NB4 (cell line): ENCODE data around the gene CDK5RAP3.

Experiments used
- DNase-seq: peaks from one replicate; pipeline ENCODE4 v3.0.0; 2010; ENCODE audit warnings: low read depth
- H3K4me3 ChIP-seq: one replicate; pipeline ENCODE4 v1.5.1; 2011; ENCODE audit warnings: mild to moderate bottlenecking, low read depth, low read length, moderate library complexity
- MYC ChIP-seq: IDR thresholded peaks from 2 replicates; pipeline ENCODE4 v1.6.1; 2011; ENCODE audit warnings: low read depth, low read length
- POLR2A ChIP-seq: IDR thresholded peaks from 2 replicates; pipeline ENCODE4 v1.6.1; 2011; ENCODE audit warnings: mild to moderate bottlenecking; ENCODE audit not compliant: insufficient read length; ENCODE audit errors: extremely low read depth
- TF ChIP-seq, protein P1 (sequence below): IDR thresholded peaks from 2 replicates; pipeline ENCODE4 v1.6.1; 2011; ENCODE audit warnings: low read depth, low read length
- TF ChIP-seq, protein P2 (sequence below): IDR thresholded peaks from one replicate; pipeline ENCODE4 v1.5.1; 2012; ENCODE audit warnings: low read depth, low read length

CDK5RAP3 gene

DNA sequence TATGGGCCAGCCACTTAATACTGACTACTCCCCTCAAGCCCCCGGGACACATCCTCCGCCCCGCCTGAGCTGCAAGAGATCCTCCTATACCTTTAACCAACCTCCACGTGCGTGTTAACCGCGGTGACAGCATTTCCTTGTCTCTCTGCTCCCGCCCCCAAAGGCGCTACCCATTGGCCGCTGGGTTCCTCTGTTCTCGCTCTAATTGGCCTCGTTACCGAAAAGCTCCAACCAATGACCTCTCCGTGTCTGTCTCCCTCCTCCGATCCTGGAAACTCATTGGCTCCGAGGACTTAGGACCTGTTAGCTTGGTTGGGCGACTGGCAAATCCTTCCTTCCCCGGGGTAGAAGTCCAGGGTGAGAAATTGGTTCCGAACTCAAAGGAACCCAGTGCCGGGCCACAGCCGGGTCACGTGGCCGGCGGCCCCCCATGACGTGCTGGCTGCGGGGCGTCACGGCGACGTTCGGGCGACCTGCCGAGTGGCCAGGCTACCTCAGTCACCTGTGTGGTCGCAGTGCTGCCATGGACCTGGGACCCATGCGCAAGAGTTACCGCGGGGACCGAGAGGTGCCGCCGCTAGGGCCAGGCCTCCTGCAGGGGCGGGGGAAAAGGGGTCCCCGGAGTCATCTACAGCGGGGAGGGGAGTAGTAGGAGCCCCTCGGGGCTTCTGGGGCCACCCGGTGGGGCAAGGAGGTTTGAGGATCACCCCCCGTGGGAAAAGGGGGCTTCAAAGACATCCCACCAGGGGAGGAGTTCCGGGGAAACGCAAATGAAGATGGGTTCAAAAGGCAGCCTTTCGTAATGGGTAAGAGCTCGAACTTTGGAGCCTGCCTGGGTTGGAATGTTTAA is 29.4 kb upstream of the CDK5RAP3 start, which contains the start of gene PNPO:
Gene PNPO (plus strand): TSS at position 326 of the 850 bp plus-strand sequence. CDS start 105 bp downstream, at position 431.
- peak within 1 kb of the TSS; percentile 89 for H3K4me3 ChIP-seq
- DNase-seq = peak; percentile 98
- TF ChIP-seq MYC = peak; percentile 98
- TF ChIP-seq, protein P1, sequence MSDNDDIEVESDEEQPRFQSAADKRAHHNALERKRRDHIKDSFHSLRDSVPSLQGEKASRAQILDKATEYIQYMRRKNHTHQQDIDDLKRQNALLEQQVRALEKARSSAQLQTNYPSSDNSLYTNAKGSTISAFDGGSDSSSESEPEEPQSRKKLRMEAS = peak; percentile 97
- peak; percentile 57 for TF ChIP-seq POLR2A
- TF ChIP-seq, protein P2, sequence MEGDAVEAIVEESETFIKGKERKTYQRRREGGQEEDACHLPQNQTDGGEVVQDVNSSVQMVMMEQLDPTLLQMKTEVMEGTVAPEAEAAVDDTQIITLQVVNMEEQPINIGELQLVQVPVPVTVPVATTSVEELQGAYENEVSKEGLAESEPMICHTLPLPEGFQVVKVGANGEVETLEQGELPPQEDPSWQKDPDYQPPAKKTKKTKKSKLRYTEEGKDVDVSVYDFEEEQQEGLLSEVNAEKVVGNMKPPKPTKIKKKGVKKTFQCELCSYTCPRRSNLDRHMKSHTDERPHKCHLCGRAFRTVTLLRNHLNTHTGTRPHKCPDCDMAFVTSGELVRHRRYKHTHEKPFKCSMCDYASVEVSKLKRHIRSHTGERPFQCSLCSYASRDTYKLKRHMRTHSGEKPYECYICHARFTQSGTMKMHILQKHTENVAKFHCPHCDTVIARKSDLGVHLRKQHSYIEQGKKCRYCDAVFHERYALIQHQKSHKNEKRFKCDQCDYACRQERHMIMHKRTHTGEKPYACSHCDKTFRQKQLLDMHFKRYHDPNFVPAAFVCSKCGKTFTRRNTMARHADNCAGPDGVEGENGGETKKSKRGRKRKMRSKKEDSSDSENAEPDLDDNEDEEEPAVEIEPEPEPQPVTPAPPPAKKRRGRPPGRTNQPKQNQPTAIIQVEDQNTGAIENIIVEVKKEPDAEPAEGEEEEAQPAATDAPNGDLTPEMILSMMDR = no peak

DNA sequence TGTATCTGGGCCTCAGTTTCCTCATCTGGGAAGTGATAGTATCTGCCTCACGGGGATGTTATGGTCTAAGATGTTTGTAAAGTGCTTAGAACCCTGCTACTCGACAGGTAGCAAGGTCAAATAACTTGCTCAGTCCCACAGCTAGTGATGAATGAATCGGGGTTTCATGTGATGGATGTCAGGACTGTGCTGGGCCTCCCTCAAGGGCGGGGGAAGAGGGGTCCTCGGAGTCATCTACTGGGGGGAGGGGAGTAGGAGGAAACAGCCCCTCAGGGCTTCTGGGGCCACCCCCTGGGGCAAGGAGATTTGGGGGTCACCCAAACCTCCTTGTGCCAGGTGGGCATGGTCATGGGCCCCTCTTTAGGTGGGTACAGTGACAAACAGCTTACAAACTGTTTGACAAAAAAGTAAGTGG is 28.8 kb upstream of the CDK5RAP3 start:
- H3K4me3 ChIP-seq = peak overlapping the region; percentile 89
- TF ChIP-seq, protein P2 = no peak
- TF ChIP-seq, protein P1 = no peak
- TF ChIP-seq MYC (no peak), POLR2A (no peak)
- no peak for DNase-seq

DNA sequence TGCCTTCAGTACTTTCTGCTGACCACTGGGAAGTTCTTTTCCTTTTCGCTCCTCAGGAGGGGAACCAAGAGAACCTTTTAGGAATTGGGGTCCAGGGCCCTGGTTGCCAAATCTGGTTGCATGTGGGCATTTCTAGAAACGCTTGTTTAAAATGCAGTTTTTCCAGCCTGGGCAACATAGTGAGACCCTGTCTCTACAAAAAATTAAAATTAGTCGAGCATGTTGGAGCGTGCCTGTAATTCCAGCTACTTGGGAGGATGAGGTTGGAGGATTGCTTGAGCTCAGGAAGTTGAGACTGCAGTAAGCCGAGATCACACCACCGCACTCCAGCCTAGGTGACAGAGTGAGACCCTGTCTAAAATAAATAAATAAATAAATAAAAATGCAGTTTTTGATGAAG is 28.3 kb upstream of the CDK5RAP3 start:
- peak overlapping the region; percentile 89 for H3K4me3 ChIP-seq
- no peak for DNase-seq
- TF ChIP-seq, protein P2 = no peak
- TF ChIP-seq MYC = no peak
- TF ChIP-seq, protein P1 = no peak
- no peak for TF ChIP-seq POLR2A

DNA sequence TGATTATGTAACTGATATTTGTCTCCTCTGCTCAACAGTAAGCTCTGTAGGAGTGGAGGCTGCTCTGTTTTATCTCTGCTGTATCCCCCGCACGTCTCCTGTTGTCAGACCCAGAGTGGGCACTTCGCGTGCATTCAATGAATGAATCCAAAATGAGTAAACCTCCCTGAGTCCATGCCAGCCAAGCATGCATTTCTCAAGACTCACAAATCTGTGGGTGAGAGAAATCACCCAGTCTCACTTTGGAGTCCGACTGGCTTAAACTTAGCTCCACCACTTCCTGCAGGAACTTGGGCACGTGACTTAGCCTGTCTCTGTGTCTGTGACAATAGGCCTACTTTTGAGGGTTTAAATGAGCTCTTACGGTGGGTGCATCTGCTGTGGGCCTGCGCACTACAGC is 25.8 kb upstream of the CDK5RAP3 start:
- H3K4me3 ChIP-seq = no peak overlapping the region
- TF ChIP-seq, protein P2 = no peak
- TF ChIP-seq POLR2A (no peak), MYC (no peak)
- TF ChIP-seq, protein P1 = no peak
- no peak for DNase-seq

DNA sequence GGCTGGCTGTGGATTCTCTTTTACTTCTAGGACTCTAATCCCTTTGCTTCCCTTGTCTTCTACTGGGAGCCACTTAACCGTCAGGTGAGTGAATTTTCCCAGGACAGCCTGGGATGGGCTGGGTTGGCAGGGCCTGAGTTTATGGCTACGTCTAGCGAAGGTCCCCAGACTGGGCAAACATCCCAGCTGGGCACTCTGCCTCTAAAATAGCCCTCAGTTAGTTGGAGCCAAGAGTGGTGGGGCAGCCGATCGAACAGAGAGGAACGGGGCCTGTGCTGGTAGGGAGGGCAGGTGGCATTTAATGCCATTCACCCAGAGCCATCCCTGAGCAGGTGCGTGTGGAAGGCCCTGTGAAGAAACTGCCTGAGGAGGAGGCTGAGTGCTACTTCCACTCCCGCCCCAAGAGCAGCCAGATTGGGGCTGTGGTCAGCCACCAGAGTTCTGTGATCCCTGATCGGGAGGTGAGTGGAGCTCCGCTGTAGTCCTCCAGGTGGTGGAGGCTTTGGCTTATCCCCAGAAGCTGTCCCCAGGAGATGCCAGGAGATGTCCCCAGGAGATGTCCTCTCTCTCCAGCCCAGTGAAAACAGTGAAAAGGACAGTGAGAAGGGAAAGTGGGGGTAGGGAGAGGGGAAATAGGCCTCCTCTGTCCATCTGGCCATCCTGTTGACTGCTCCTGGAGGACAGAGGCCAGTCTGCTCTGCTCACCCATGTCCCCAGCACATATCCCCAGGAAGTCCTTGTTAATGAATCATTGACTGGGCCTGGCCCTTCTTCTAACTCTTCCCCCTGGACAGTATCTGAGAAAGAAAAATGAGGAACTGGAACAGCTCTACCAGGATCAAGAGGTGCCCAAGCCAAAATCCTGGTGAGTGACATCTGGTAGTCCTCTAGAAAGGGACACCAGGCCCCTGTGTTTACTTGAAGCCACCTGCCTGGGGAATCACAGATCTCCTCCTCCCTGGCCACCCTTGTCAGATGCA is 25.1 kb upstream of the CDK5RAP3 start:
- no peak for TF ChIP-seq MYC
- TF ChIP-seq POLR2A = no peak
- TF ChIP-seq, protein P1 = no peak
- TF ChIP-seq, protein P2 = no peak
- DNase-seq = no peak

More for the DNA sequence above, 25.1 kb upstream of the CDK5RAP3 start:
- no peak overlapping the region for H3K4me3 ChIP-seq
